OCI-LY1 (cell line): ENCODE results near the gene WDR59.

Experiments used
- H2AFZ ChIP-seq: fragments of 200-600 bp; sonication (generic), shearing (Covaris generic); 2 replicates; pipeline ENCODE4 v1.6.0; 2014; ENCODE audit warnings: antibody characterized with exemption, mild to moderate bottlenecking, low read length
- H3F3A ChIP-seq: fragments of 200-600 bp; sonication (generic), shearing (Covaris generic); 2 replicates; pipeline ENCODE4 v1.6.0; 2014; ENCODE audit warnings: mild to moderate bottlenecking, antibody characterized with exemption, low read length, moderate library complexity; ENCODE audit not compliant: insufficient read depth
- H3K27ac ChIP-seq: fragments of 200-600 bp; sonication (generic); 2 replicates; pipeline ENCODE4 v1.5.1; 2014; ENCODE audit warnings: low read length, mixed run types, mild to moderate bottlenecking, low read depth; ENCODE audit not compliant: poor library complexity, severe bottlenecking
- H3K27me3 ChIP-seq: fragments of 200-600 bp; sonication (generic); 2 replicates; pipeline ENCODE4 v1.6.0; 2014; ENCODE audit warnings: antibody characterized with exemption, mild to moderate bottlenecking, low read length, moderate library complexity; ENCODE audit not compliant: insufficient read depth
- H3K36me3 ChIP-seq: fragments of 200-600 bp; sonication (generic); 2 replicates; pipeline ENCODE4 v1.6.1; 2014; ENCODE audit warnings: mild to moderate bottlenecking, antibody characterized with exemption, low read length, moderate library complexity, mixed read lengths; ENCODE audit not compliant: insufficient read depth
- H3K4me1 ChIP-seq: fragments of 200-600 bp; sonication (generic); 2 replicates; pipeline ENCODE4 v1.5.1; 2014; ENCODE audit warnings: mild to moderate bottlenecking, low read length, moderate library complexity; ENCODE audit not compliant: insufficient read depth, severe bottlenecking
- H3K4me2 ChIP-seq: fragments of 200-600 bp; sonication (generic), shearing (Covaris generic); 2 replicates; pipeline ENCODE4 v1.6.1; 2014; ENCODE audit warnings: low read length
- H3K4me3 ChIP-seq: fragments of 200-600 bp; sonication (generic); 2 replicates; pipeline ENCODE4 v1.5.1; 2014; ENCODE audit warnings: low read length, low read depth, mild to moderate bottlenecking, mixed read lengths; ENCODE audit not compliant: poor library complexity, severe bottlenecking
- H3K79me2 ChIP-seq: fragments of 200-600 bp; shearing (Covaris generic); 2 replicates; pipeline ENCODE4 v1.6.1; 2016; ENCODE audit warnings: mixed run types, low read length, mixed read lengths; ENCODE audit not compliant: insufficient read depth
- H3K9ac ChIP-seq: fragments of 200-600 bp; sonication (generic), shearing (Covaris generic); 2 replicates; pipeline ENCODE4 v1.6.1; 2014; ENCODE audit warnings: mild to moderate bottlenecking, low read length, mixed read lengths
- H3K9me2 ChIP-seq: fragments of 200-600 bp; sonication (generic), shearing (Covaris generic); 2 replicates; pipeline ENCODE4 v1.6.1; 2014; ENCODE audit warnings: low read depth, mild to moderate bottlenecking, low read length, mixed read lengths
- H3K9me3 ChIP-seq: fragments of 200-600 bp; shearing (Covaris generic); 2 replicates; pipeline ENCODE4 v1.6.1; 2014; ENCODE audit warnings: low read length, mixed read lengths
- H4K20me1 ChIP-seq: fragments of 200-600 bp; sonication (generic), shearing (Covaris generic); 2 replicates; pipeline ENCODE4 v1.6.0; 2016; ENCODE audit warnings: mild to moderate bottlenecking, low read length; ENCODE audit not compliant: insufficient read depth
- CTCF ChIP-seq: fragments of 200-600 bp; sonication (generic), shearing (Covaris generic); IDR thresholded peaks from 2 replicates; pipeline ENCODE4 v1.5.1; 2017; ENCODE audit warnings: mild to moderate bottlenecking, antibody characterized with exemption, low read length, moderate library complexity, mixed read lengths
- EZH2 ChIP-seq: fragments of 200-600 bp; sonication (generic), shearing (Covaris generic); IDR thresholded peaks from 2 replicates; pipeline ENCODE4 v1.8.0; 2017; ENCODE audit warnings: borderline replicate concordance, mixed run types, mild to moderate bottlenecking, antibody characterized with exemption, low read length, moderate library complexity, mixed read lengths

Gene WDR59

GRCh38 chr16:75023009-75023408, 38.1 kb upstream of the WDR59 start:
- no peaks in the 10 kb centered on the region for H3K79me2 ChIP-seq
- H3K4me2 ChIP-seq: no peak overlapping the region

GRCh38 chr16:75022567-75022966, 37.6 kb upstream of the WDR59 start:
- TF ChIP-seq CTCF (no peak), EZH2 (no peak)
- no peaks in the 10 kb centered on the region for H3K9me2 ChIP-seq
- no peaks in the 10 kb centered on the region for H3K79me2 ChIP-seq
- H3F3A ChIP-seq: no peaks in the 10 kb centered on the region
- no peaks in the 10 kb centered on the region for H4K20me1 ChIP-seq
- H3K4me3 ChIP-seq: no peak overlapping the region
- no peaks in the 10 kb centered on the region for H3K4me1 ChIP-seq
- no peak overlapping the region for H3K4me2 ChIP-seq
- H3K9ac ChIP-seq: no peak overlapping the region
- no peaks in the 10 kb centered on the region for H3K36me3 ChIP-seq
- H3K9me3 ChIP-seq: peaks cover 7% of the 10 kb centered on the region; the same call in 1 of the 2 replicates
- H3K27ac ChIP-seq: no peak overlapping the region
- no peak overlapping the region for H2AFZ ChIP-seq
- H3K27me3 ChIP-seq: no peaks in the 10 kb centered on the region

More at GRCh38 chr16:75023009-75023408, 38.1 kb upstream of the WDR59 start:
- no peak overlapping the region for H3K9ac ChIP-seq
- H3K27me3 ChIP-seq: no peaks in the 10 kb centered on the region
- no peaks in the 10 kb centered on the region for H3K36me3 ChIP-seq
- no peaks in the 10 kb centered on the region for H3F3A ChIP-seq
- no peaks in the 10 kb centered on the region for H3K9me2 ChIP-seq
- no peak overlapping the region for H3K27ac ChIP-seq
- no peaks in the 10 kb centered on the region for H4K20me1 ChIP-seq
- H3K9me3 ChIP-seq: peaks cover 7% of the 10 kb centered on the region; the same call in 1 of the 2 replicates
- H2AFZ ChIP-seq: no peak overlapping the region
- TF ChIP-seq CTCF (no peak), EZH2 (no peak)
- H3K4me3 ChIP-seq: no peak overlapping the region
- no peaks in the 10 kb centered on the region for H3K4me1 ChIP-seq

GRCh38 chr16:75021410-75021809, 36.5 kb upstream of the WDR59 start:
- no peaks in the 10 kb centered on the region for H4K20me1 ChIP-seq
- H3K9me3 ChIP-seq: peaks cover 7% of the 10 kb centered on the region; the same call in 1 of the 2 replicates
- H3K27ac ChIP-seq: no peak overlapping the region
- H3K36me3 ChIP-seq: no peaks in the 10 kb centered on the region
- H3K9me2 ChIP-seq: no peaks in the 10 kb centered on the region
- no peak overlapping the region for H3K4me2 ChIP-seq
- no peak overlapping the region for H3K9ac ChIP-seq
- TF ChIP-seq EZH2 (no peak), CTCF (no peak)
- H3K4me3 ChIP-seq: no peak overlapping the region
- H3K27me3 ChIP-seq: no peaks in the 10 kb centered on the region
- no peaks in the 10 kb centered on the region for H3K79me2 ChIP-seq
- H2AFZ ChIP-seq: no peak overlapping the region
- H3K4me1 ChIP-seq: no peaks in the 10 kb centered on the region
- no peaks in the 10 kb centered on the region for H3F3A ChIP-seq
